PC-9 (cell line): ENCODE data around the gene SLC25A15.
"Not testable (repeated sequence)": the region's sequence is repeated elsewhere in the genome, so short reads cannot be mapped to it uniquely, and the experiment has no call there.

ENCODE experiments used
- CTCF ChIP-seq: fragments of 200-600 bp; sonication (generic); conservative IDR thresholded peaks from 2 replicates; pipeline ENCODE4 v1.6.1; 2017; ENCODE audit warnings: mixed run types, antibody characterized with exemption, mild to moderate bottlenecking, moderate library complexity
- EZH2 ChIP-seq: fragments of 200-600 bp; sonication (generic); IDR thresholded peaks from 2 replicates; pipeline ENCODE4 v1.8.0; 2017; ENCODE audit warnings: antibody characterized with exemption, low read depth

GRCh38 chr13:40840955-40841354 lies 51.5 kb downstream of the SLC25A15 start:
- TF ChIP-seq CTCF, EZH2: not testable (repeated sequence)
